Spinal cord (tissue), 10 donors: Measurements from ENCODE around the gene POFUT2. TPM values are rescaled to one million over a fixed set of nuclear protein-coding genes. Genes with fewer than 3 reads are reported as not detected.

ENCODE experiments used
- DNase-seq, 6 donors: peaks; one replicate each; pipeline versions ENCODE4 v3.0.0 to v3.0.0-alpha.2; 2013 to 2015; ENCODE audit warnings: low spot score in 6 of 6, low read depth in 4 of 6
- H3K27ac ChIP-seq: one replicate; pipeline ENCODE4 v1.5.1; 2013; ENCODE audit warnings: low read depth, low read length, control low read depth
- H3K27me3 ChIP-seq: one replicate; pipeline ENCODE4 v1.6.1; 2013; ENCODE audit warnings: low read length; ENCODE audit not compliant: control insufficient read depth, insufficient read depth
- H3K36me3 ChIP-seq: one replicate; pipeline ENCODE4 v1.6.1; 2013; ENCODE audit warnings: low read length; ENCODE audit not compliant: control insufficient read depth, insufficient read depth
- H3K4me1 ChIP-seq: one replicate; pipeline ENCODE4 v1.6.1; 2013; ENCODE audit warnings: low read length; ENCODE audit not compliant: control insufficient read depth, insufficient read depth
- H3K4me3 ChIP-seq: one replicate; pipeline ENCODE4 v1.5.1; 2013; ENCODE audit warnings: low read depth, low read length, control low read depth
- H3K9me3 ChIP-seq: one replicate; pipeline ENCODE4 v1.6.1; 2013; ENCODE audit warnings: low read length; ENCODE audit not compliant: control insufficient read depth, insufficient read depth
- WGBS: methylation state at CpG from one replicate; pipeline ENCODE4 v1.1.5; 2013; ENCODE audit warnings: missing lambda C conversion rate; ENCODE audit not compliant: insufficient coverage; 5-methylcytosine and 5-hydroxymethylcytosine counted together
- polyA plus RNA-seq, 2 donors: library from polyadenylated mRNA; unstranded; fragments of 120-200 nt; gene quantifications; one replicate each; pipeline ENCODE4 v1.2.1, GENCODE V29; 2013; ENCODE audit not compliant: insufficient read length in 2 of 2
- total RNA-seq, 2 donors: library from RNA; depleted of rRNA in 1 of 2; stranded (reverse); fragments of 120-200 nt in 1 of 2; fragments of >200 nt in 1 of 2; gene quantifications; one replicate each; pipeline versions ENCODE4 v1.2.3 to v1.2.4, GENCODE V29; 2013 to 2014
- donor health status: healthy.

Gene POFUT2
- total and polyA plus RNA-seq, 4 donors = 19.8 to 36.0 (median 33.5) TPM

DNA sequence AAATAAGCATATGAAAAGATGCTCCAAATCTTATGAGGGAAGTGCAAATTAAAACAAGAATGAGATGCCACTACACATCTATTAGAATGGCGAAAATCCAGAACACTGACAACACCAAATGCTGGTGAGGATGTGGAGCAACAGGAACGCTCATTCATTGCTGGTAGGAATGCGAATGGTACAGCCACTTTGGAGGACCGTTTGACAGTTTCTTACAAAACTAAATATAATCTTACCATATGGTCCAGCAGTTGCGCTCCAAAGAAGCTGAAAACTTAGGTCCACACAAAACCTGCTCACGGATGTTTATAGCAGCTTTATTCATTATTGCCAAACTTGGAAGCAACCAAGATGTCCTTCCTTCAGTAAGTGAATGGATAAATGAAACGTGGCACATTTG is 50.3 kb downstream of the POFUT2 start:
- DNase-seq = peak in 1 of 6 donors; percentile 68
- no peaks in the 10 kb centered on the region for H3K36me3 ChIP-seq
- H3K27ac ChIP-seq = no peak overlapping the region
- no peak overlapping the region for H3K4me3 ChIP-seq
- H3K9me3 ChIP-seq = peaks cover 2% of the 10 kb centered on the region
- peaks cover 4% of the 10 kb centered on the region for H3K4me1 ChIP-seq
- WGBS = 100% methylated on average over 2 of the region's 7 CpGs
- H3K27me3 ChIP-seq = no peaks in the 10 kb centered on the region

DNA sequence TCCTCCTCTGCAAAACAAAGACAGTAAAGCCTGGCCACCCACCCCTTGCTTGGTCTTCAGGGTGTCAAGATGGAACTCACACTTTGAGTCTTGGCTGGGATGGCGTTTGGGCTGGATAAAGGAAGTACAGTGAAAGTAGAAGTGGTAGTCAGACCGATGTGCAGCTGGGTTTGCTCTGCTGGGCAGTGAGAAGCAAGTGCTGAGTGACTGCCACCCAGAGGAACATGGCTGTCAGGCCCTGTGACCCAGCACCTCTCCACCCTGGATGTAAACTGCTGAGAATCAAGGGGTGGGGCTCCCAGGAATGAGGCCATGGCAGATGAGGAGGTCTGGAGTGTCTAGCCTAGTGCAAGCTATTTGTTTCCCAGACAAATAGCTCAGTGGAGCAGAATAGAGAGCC is 51.2 kb downstream of the POFUT2 start:
- H3K4me3 ChIP-seq = no peak overlapping the region
- H3K9me3 ChIP-seq = no peaks in the 10 kb centered on the region
- no peak overlapping the region for H3K27ac ChIP-seq
- peaks cover 4% of the 10 kb centered on the region for H3K4me1 ChIP-seq
- no peak for DNase-seq
- H3K36me3 ChIP-seq = no peaks in the 10 kb centered on the region
- no peaks in the 10 kb centered on the region for H3K27me3 ChIP-seq
- 80% methylated on average over 2 of the region's 2 CpGs for WGBS

DNA sequence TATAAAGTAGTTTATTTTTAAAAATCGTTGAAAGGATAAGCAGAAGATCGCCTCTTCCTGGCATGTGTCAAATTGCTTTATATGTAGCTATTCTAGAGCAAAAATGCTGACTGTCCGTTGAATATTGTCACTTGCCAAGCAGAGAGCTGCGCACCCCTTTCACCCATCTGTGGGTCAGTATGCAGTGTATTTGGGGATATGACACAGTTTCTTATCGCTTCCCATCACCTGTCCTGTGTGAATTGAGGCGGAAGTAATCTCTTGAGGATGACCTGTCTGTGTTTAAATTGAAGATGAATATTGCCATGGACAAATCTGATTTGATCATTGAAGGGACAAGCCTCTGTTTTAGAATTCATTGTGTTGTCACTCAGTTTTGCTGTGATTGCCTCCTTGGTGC is 52.2 kb downstream of the POFUT2 start:
- Histone ChIP-seq H3K4me1 (peaks cover 4% of the 10 kb centered on the region), H3K36me3 (no peaks in the 10 kb centered on the region), H3K9me3 (no peaks in the 10 kb centered on the region), H3K27me3 (no peaks in the 10 kb centered on the region), H3K4me3 (no peak overlapping the region), H3K27ac (no peak overlapping the region)
- WGBS = 81% methylated on average over 5 of the region's 6 CpGs
- DNase-seq = no peak

DNA sequence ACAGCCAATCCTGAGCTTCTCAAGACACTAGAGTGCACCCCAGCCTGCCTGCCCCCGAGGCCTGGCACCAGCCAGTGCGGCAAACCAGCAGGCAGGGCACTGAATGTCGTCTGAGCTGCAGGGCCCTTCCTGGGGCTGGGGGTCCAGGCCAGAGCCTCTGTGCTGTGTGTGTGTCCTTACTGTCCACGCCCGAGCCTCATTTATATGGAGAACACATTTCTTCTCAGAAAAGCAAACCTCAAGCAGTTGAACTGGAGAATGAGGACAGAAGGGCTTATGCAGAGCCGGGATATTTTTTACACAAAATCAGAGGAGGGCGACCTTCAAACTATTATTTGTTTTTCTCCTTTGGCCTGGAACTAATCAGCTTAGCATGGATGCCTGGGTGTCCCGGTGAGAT is 52.7 kb downstream of the POFUT2 start:
- H3K9me3 ChIP-seq = no peaks in the 10 kb centered on the region

DNA sequence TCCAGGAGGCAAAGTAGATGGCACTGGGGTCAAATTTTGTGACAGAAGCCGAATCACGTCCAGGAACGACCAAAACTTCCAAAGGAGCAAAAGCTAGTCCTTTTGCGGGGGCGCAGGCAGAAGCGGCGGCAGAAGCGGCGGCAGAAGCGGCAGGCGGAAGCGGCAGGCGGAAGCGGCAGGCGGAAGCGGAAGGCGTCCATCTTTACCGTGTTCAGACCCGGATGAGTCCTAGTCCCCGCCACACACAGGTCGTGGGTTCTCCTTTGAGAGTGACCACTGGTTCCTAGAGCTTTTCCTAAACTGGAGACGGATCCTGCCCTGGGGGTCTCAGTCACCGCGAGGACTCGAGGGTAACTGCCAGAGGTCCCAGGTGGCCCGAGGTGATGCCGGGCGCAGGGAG is 53.6 kb downstream of the POFUT2 start:
- no peaks in the 10 kb centered on the region for H3K9me3 ChIP-seq
- no peak overlapping the region for H3K4me3 ChIP-seq
- DNase-seq = no peak
- H3K36me3 ChIP-seq = no peaks in the 10 kb centered on the region
- peaks cover 4% of the 10 kb centered on the region for H3K4me1 ChIP-seq
- no peaks in the 10 kb centered on the region for H3K27me3 ChIP-seq
- whole genome bisulfite sequencing = 85% methylated on average over 28 of the region's 28 CpGs
- H3K27ac ChIP-seq = no peak overlapping the region

More for the DNA sequence above, 52.7 kb downstream of the POFUT2 start:
- no peak for DNase-seq
- Histone ChIP-seq H3K27me3 (no peaks in the 10 kb centered on the region), H3K27ac (no peak overlapping the region), H3K4me3 (no peak overlapping the region), H3K36me3 (no peaks in the 10 kb centered on the region), H3K4me1 (peaks cover 4% of the 10 kb centered on the region)
- 36% methylated on average over 5 of the region's 8 CpGs for WGBS

DNA sequence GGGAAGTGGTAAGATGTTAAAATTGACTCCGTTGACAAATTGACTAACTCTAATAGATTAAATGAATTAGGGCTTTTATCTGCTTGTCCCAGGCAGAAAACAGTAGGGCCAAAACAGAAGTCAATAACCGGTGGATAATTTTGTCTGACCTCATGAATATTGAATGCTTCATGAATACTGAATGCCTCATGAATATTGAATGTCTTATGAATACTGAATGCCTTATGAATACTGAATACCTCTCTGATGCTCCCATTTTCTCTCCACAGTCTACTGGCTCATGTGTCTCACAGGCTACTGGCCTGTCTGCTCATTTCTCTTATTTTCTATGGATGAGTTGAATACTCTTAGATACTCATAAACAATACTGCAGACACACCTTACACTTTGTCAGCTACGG is 56.0 kb downstream of the POFUT2 start:
- Histone ChIP-seq H3K27ac (no peak overlapping the region), H3K27me3 (no peaks in the 10 kb centered on the region), H3K36me3 (peaks cover 2% of the 10 kb centered on the region), H3K4me1 (peaks cover 7% of the 10 kb centered on the region), H3K9me3 (no peaks in the 10 kb centered on the region), H3K4me3 (no peak overlapping the region)
- DNase-seq = peak in 1 of 6 donors; percentile 12
- no CpG with 5 or more reads among the region's 3 CpGs for WGBS

DNA sequence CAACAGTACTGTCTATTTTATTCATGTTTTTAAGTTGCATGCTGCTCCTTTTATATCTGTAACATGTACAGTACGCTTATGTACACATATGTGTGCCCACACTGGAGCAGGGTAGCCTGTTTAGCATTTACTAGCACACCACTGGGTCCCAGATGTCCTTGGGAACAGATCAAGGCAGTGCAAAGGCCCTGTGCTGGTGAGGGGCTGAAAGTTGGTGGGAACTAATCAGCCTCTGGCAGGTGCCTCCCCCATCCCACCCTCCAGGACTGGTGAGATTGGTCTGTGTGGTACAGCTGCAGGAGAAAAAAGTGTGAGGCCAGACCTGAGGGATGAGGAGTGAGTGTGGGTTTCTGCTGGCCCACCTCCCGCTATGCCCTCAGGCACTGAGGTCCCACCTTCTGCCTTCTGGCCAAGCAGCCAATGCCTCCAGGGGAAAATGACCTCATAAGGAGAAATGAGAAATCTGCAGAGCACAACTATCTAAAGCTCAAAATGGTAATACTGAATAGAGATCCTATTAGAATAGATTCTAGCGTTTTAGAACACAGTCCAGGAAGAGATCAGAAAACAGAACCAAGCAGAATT is 58.9 kb downstream of the POFUT2 start:
- no peak for DNase-seq
- peaks cover 3% of the 10 kb centered on the region for H3K4me1 ChIP-seq
- no peaks in the 10 kb centered on the region for H3K27me3 ChIP-seq
- H3K9me3 ChIP-seq = no peaks in the 10 kb centered on the region
- H3K36me3 ChIP-seq = peaks cover 3% of the 10 kb centered on the region
- no peak overlapping the region for H3K27ac ChIP-seq
- no CpG with 5 or more reads among the region's 3 CpGs for WGBS
- H3K4me3 ChIP-seq = no peak overlapping the region

DNA sequence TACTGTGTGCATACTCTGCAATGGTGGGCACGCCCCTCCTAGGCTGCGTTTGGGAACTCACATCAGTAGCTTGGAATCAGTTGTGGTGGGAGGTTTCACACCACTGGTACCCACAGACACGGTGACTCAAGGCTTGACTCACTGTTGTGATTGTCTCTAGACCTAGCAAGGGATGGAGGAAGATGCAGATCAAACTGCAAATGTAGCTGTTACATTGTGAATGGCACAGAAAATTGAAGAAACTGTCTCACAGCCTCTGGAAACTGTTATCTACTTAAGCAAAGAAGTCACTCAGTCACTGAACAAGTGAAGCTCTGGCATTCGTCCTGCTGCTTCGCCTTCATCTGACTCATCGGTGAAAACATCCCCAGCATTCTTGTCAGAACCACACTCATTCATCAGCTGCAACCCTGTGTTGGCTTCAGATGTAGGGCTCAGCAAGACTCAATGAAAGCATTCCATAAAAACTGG is 59.5 kb downstream of the POFUT2 start:
- Histone ChIP-seq H3K4me1 (peaks cover 3% of the 10 kb centered on the region), H3K4me3 (no peak overlapping the region), H3K27ac (no peak overlapping the region), H3K9me3 (no peaks in the 10 kb centered on the region), H3K27me3 (no peaks in the 10 kb centered on the region), H3K36me3 (peaks cover 9% of the 10 kb centered on the region)
- WGBS = 56% methylated on average over 6 of the region's 6 CpGs
- DNase-seq = peak in 2 of 6 donors; percentile 26 to 39

DNA sequence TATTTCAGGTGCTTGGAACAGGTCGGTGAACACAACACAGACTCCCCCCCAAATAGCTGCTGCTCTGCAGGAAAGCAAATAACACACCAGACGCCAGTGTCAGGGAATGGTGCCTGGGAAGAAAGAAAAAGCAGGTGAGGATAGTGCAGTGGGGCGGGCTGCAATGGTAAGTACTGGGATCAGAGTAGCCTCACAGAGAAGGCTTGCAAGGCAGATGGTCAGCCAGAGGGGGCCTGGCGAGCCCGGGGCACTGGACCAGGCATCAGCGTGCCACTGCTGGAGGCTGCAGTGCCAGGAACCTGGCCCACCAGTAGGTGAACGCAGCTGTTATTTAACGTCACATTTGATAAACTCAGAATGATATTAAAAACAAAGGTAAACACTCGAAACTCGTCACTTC is 60.0 kb downstream of the POFUT2 start:
- H3K36me3 ChIP-seq = peaks cover 12% of the 10 kb centered on the region
- H3K4me1 ChIP-seq = peaks cover 3% of the 10 kb centered on the region
- DNase-seq = peak in 1 of 6 donors; percentile 6
- H3K27ac ChIP-seq = no peak overlapping the region
- H3K4me3 ChIP-seq = no peak overlapping the region
- WGBS = 75% methylated on average over 8 of the region's 10 CpGs
- H3K9me3 ChIP-seq = no peaks in the 10 kb centered on the region
- no peaks in the 10 kb centered on the region for H3K27me3 ChIP-seq

DNA sequence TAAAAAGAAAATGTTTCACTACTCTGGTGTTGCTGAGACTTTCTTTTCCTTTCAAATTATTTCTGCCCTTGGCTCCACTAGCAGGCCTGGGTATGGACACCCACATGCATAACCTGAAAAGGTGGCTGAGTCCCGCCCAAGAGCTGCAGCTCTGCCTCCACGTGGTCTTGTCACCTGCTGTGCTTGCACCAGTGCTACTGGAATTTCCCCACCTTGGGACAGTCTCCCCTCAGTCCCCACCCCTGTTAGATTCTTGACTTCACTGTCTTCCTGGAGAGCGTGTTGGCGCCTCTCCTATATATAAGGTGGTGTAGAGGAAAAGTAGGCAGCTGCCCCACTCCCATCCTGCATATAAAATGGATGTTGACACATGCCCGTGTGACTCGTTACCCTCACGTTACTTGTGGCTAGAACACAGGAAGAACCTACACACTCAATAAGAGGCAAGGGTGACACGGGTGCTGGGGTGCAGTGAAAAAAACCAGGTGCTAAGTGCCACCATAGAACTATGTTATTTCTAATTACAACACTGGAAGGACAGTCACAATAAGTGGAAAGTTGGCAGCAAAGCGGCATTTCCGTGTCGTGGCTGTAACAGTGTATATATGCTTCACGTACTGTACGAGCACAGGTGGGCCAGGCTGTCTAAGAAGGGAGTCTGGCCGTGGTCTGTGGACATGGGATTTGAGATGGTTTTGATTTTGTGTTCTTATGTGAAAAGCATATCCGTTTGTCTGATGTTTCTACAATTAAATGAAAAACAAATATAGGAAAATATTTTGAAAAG is 61.0 kb downstream of the POFUT2 start:
- Histone ChIP-seq H3K27ac (no peak overlapping the region), H3K9me3 (no peaks in the 10 kb centered on the region), H3K4me3 (no peak overlapping the region), H3K27me3 (no peaks in the 10 kb centered on the region), H3K4me1 (peaks cover 3% of the 10 kb centered on the region), H3K36me3 (peaks cover 21% of the 10 kb centered on the region)
- WGBS = 61% methylated on average over 5 of the region's 15 CpGs
- no peak for DNase-seq
